CD4-positive, alpha-beta T cell treated with Interleukin-2 at 100 ng/mL for 4 hours (primary cell): ENCODE data around the gene POU2AF1.
"Not testable (repeated sequence)": the region's sequence is repeated elsewhere in the genome, so short reads cannot be mapped to it uniquely, and the experiment has no call there.

Experiments used
- DNase-seq: peaks from one replicate; pipeline ENCODE4 v3.0.0-alpha.2; 2020; ENCODE audit warnings: low spot score

POU2AF1 gene

DNA sequence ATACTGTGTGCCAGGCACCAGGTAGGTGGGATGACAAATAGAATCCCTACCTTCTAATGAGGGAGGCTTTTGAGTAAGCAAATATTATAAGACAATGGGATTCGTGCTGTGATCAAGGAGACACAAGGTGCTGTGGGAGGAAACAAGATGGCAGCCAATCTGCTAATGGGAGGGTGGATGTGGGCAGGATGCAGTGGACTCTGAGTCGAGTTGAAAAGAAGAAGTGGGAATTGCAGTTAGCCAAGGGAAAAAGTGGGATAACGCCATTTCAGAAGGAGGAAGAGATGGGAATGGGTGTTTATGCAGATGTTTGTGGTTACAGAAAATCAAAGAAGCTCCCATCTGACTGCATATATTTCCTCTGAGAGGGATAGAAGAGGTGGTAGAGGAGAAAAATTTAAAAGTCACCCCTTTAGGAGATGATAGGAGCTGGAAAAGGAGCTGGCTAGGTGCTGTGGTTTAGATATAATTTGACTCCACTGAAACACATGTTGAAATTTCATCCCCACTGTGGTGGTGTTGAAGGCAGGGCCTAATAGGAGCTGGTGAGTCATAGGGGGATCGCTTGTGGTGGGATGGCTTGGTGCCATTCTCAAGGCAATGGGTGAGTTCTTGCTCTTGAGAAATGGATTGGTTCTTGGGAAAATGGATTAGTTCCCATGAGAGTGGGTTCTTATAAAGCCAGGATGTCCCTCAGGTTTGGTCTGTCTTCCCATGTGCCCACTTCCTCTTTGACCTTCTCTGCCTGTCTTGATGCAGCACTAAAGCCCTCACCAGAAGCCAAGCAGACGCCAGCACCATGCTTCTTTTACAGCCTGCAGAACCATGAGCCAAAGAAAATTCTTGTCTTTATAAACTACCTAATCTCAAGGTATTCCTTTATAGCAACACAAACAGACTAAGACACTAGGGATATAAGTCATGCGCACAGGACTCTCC lies 30.0 kb upstream of the POU2AF1 start:
- DNase-seq, result no peak

GRCh38 chr11:111407652-111408051 lies 28.6 kb upstream of the POU2AF1 start:
- DNase-seq, result no peak

- DNase-seq, result no peak
Observed at GRCh38 chr11:111406589-111406988, 27.5 kb upstream of the POU2AF1 start.

GRCh38 chr11:111406091-111406490 lies 27.0 kb upstream of the POU2AF1 start:
- no peak for DNase-seq

DNA sequence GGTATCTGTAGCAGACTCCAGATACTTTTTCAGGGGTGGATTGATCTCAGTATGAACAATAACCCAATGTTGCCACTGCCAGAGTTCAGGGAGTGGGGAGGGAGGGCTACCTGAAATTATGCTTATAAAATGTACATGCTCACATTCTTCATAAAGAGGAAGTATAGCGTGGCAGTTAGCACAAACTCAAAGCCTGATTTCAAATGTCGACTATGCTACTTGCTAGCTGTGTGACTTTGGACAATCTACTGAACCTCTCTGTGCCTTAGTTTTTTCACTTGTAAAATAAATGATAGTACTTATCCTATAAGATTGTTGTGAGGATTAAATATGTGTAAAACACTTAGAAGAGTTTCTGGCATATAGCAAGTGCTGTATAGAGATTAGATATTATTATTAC lies 26.5 kb upstream of the POU2AF1 start:
- no peak for DNase-seq

DNA sequence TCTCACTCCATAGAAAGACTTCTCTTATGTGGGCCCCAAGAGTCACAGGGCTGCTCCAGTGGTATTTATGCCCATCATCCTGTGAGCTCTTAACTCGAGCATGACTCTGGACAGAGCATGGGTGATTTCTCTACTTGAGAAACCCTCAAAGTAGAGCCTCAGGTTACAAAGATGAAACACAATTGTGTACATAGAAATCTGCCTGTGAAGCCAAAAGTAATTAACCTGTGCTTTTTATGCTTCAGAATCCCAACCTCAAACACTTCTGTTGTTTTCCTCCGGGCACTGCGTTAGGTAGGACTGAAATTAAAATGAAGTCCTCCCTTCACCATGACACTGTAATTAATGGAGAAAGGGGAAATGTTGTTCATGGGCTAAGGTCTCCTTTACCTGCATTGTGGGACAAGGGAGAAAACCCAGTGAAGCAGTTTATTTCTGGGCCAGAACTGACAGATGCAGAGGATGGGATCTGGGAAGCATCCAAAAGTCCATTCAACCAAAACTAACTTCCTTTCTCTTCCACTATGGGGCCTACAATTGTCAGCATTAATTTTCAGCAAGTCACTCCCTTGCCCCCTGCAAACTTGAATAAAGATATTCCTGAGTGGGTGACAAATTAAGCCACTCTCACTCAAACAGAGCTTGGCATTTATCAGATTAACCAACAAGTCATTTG lies 24.1 kb upstream of the POU2AF1 start:
- no peak for DNase-seq

GRCh38 chr11:111402411-111402810 lies 23.3 kb upstream of the POU2AF1 start:
- no peak for DNase-seq

GRCh38 chr11:111401957-111402356 lies 22.9 kb upstream of the POU2AF1 start:
- DNase-seq, result not testable (repeated sequence)

GRCh38 chr11:111400595-111400994 lies 21.5 kb upstream of the POU2AF1 start:
- no peak for DNase-seq

DNA sequence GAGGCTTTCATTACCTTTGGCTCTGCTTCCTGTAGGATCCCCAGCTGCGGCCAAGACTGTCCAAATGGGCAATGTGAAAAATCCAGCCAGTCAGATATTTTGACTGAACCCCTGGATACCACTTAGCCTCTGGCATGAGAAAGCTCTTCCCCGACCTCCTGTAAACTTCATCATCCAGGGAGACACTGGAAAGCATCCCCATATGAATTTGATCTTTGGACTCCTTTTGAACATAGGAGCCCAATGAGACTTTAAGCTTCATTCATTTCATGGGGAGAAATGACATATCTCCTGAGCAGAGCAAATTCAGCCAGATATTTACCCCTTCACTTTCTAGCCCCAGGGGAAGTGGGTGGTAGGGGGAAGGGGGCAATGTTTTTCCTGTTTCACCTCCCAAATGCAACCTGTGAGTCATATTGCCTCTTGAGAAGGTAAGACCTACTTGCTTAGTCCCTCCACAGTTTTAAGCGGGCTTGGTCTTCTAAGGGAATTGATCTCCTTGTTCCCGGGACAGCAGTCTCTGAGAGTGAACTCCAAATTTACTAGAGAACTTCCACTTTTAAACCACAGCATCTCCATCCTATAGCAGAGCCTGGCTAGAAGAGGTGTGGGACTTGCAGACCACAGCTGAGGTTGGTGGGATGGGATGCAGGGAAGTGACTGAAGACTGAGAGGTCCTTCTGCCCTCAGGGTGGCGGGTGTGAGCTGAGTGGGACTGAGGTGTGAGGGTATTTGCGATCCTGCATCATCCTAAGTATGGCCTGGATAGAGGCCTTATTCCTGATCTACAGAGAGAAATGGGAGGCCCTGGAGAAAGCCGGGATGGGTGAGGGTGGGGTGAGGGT lies 20.3 kb upstream of the POU2AF1 start:
- DNase-seq, result no peak

DNA sequence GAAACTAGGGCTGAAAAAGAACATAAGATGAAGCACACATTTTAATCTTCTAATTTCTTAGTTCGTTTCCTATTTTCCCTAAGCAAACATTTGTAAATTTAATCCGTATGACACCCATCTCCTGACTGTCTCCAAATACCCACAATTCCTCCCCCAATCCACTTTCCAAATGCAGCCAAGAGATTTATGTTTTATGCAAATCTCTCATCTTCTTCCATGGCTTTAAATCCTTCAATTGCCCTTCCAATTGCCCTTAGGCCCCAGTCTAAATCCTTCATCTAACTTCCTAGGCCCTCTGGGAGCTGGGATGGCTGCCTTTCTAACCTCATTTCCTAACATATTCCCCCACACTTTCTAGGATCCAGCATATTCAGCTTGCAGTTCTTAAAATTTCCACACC lies 18.0 kb upstream of the POU2AF1 start:
- DNase-seq, result no peak

- DNase-seq, result no peak
Observed at GRCh38 chr11:111395749-111396148, 16.7 kb upstream of the POU2AF1 start.

DNA sequence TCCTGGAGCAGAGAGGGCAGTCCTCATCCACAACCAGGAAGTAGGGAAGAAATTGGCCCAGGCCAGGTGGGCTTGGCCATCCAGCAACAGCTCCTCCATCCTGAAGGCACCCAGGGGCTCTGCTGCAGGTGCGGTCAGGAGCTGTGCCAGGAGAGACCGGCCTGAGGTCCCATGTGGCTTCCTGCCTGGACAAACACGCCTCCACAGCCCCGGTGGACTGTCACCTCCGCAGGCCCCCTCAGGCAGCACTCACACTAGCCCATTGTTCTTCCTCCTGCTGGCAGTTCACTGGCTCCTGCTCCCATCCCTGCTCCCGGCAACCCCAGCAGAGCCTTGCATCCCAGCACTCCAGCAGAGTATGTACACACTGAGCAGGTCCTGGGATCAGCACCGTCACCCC lies 16.0 kb upstream of the POU2AF1 start:
- no peak for DNase-seq

GRCh38 chr11:111394147-111394546 lies 15.1 kb upstream of the POU2AF1 start:
- DNase-seq, result not testable (repeated sequence)

GRCh38 chr11:111393585-111393984 lies 14.5 kb upstream of the POU2AF1 start:
- no peak for DNase-seq

DNA sequence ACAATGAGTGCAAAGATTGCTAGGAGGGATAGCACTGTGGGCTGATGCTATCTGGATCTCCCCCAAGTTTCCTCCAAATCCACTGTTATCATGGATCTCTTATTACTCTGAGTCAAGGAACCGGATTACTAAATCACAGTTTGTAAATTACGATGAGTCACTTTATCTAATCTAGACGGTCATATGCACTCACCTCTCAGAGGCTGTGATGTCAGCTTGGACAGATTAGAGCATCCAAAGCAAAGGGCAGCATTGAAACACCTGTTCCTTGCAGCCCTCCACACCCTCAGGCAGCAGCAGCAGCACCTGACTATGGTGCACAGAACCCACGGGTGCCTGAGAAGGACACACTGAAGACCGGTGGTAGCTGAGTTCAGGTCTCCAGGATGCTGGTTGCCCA lies 14.0 kb upstream of the POU2AF1 start:
- DNase-seq, result no peak

- DNase-seq, result no peak
Observed at GRCh38 chr11:111392552-111392951, 13.5 kb upstream of the POU2AF1 start.

GRCh38 chr11:111391328-111392124 lies 12.5 kb upstream of the POU2AF1 start:
- no peak for DNase-seq

DNA sequence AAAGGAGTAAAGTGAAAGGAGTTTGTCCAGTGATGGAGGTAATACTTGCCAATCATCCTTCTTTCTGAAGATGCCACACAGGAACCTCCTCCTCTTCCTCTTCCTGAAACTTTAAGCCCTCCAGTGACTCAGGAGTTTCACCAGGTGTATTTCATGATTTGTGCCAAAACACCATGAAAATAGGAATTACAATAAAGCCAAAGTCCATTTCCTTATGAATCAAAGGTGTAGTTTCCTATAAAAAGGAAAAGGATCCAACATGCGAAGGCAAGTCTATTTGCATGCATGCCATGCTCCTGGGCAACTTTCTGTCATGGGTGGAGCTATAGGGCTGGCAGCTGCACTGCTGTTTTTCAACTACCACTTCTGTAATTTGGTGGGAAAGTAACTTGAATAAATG lies 9.8 kb upstream of the POU2AF1 start:
- no peak for DNase-seq

GRCh38 chr11:111388420-111388819 lies 9.3 kb upstream of the POU2AF1 start:
- no peak for DNase-seq

DNA sequence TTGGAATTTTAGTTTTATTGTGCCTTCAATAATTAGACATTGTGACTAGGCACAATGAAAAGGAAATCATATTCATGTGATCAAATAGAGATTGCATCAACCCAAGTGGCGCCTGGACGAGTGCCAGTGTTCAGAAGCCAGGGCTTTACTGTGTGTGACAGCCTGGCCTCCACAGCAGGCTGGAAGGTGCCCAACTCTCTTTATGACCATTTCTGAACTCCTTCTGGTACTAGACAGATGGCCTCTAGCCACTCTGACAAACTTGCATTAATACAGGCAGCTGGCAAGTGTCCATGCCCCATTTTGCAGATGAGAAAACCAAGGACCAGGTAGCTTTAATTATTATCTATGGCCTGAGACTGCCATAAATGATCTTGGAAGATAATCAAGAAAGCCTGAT lies 8.3 kb upstream of the POU2AF1 start:
- no peak for DNase-seq
